Panc1 (cell line): ENCODE results near the gene CROCC2. TPM values are rescaled to one million over a fixed set of nuclear protein-coding genes. Genes with fewer than 3 reads are reported as not detected.

Source experiments
- ATAC-seq: fragments of 200-7000 bp; cut with Tn5 transposase; 2 replicates; pipeline ENCODE4 v1.9.1; 2020; ENCODE audit warnings: mild to moderate bottlenecking, moderate library complexity
- BruUV-seq: library from RNA; stranded (reverse); fragments of 400-500 nt; replicated peaks from 2 replicates; lab custom pipeline; 2021; lab: Mats Ljungman, UMichigan
- CTCF ChIA-PET: fragments of 300-600 bp; sonication (Branson Sonifier 250); formaldehyde crosslinking; loops from one replicate; lab custom pipeline; 2022; ENCODE audit warnings: antibody characterized with exemption; lab: Charles Lee
- POLR2A ChIA-PET: fragments of 300-600 bp; sonication (Branson Sonifier 250); formaldehyde crosslinking; loops from one replicate; lab custom pipeline; 2022; ENCODE audit warnings: antibody characterized with exemption; lab: Charles Lee
- DNase-seq: peaks from one replicate; pipeline ENCODE4 v3.0.0-alpha.2; 2010; ENCODE audit warnings: low read depth, low spot score
- H3K27ac ChIP-seq: 2 replicates; pipeline ENCODE4 v1.5.1; 2011; ENCODE audit warnings: mild to moderate bottlenecking, low read length, inconsistent platforms
- H3K27me3 ChIP-seq: fragments of 200-500 bp; sonication (Bioruptor generic); 2 replicates; pipeline ENCODE4 v1.6.0; 2014; ENCODE audit warnings: low read length, inconsistent platforms; ENCODE audit not compliant: control insufficient read depth, insufficient read depth
- H3K36me3 ChIP-seq: fragments of 200-500 bp; sonication (Bioruptor generic); 2 replicates; pipeline ENCODE4 v1.5.1; 2014; ENCODE audit warnings: inconsistent platforms, mild to moderate bottlenecking, low read length, moderate library complexity; ENCODE audit not compliant: control insufficient read depth, insufficient read depth
- H3K4me1 ChIP-seq: 2 replicates; pipeline ENCODE4 v1.5.1; 2011; ENCODE audit warnings: inconsistent platforms, mild to moderate bottlenecking, low read length, moderate library complexity; ENCODE audit not compliant: control insufficient read depth, insufficient read depth
- H3K4me3 ChIP-seq, 2 experiments: 2 replicates each; pipeline ENCODE4 v1.5.1; 2011 to 2012; ENCODE audit warnings: low read depth in 2 of 2, low read length in 2 of 2, mild to moderate bottlenecking in 2 of 2, inconsistent platforms in 1 of 2, moderate library complexity in 1 of 2
- H3K9me3 ChIP-seq: fragments of 200-500 bp; sonication (Bioruptor generic); 2 replicates; pipeline ENCODE4 v1.5.1; 2014; ENCODE audit warnings: low read depth, mild to moderate bottlenecking, inconsistent platforms, low read length, moderate library complexity; ENCODE audit not compliant: control insufficient read depth, insufficient read depth
- CTCF ChIP-seq: fragments of 450-650 bp; IDR thresholded peaks from 2 replicates; pipeline ENCODE4 v1.5.1; 2017; ENCODE audit warnings: mild to moderate bottlenecking
- POLR2AphosphoS5 ChIP-seq: IDR thresholded peaks from 2 replicates; pipeline ENCODE4 v1.6.1; 2012; ENCODE audit warnings: mild to moderate bottlenecking, low read depth, low read length, moderate library complexity
- REST ChIP-seq, 2 experiments: IDR thresholded peaks; 2 replicates each; pipeline ENCODE4 v1.6.1; 2011 to 2012; ENCODE audit warnings: low read depth in 2 of 2, control low read depth in 1 of 2, low read length in 1 of 2, mild to moderate bottlenecking in 1 of 2, moderate library complexity in 1 of 2; ENCODE audit not compliant: insufficient read depth in 1 of 2
- SIN3A ChIP-seq: IDR thresholded peaks from 2 replicates; pipeline ENCODE4 v1.6.1; 2012; ENCODE audit warnings: low read depth, mild to moderate bottlenecking, low read length, moderate library complexity, borderline replicate concordance; ENCODE audit not compliant: insufficient read depth
- TCF7L2 ChIP-seq: IDR thresholded peaks from 2 replicates; pipeline ENCODE4 v1.6.1; 2011; ENCODE audit warnings: mild to moderate bottlenecking, low read depth, low read length, inconsistent platforms
- in situ Hi-C: cut with HindIII; loops from 2 replicates; pipeline ENCODE4 v1.10.0; 2016; ENCODE audit warnings: low sequenced_read_pairs, low pct_unique_long_range_greater_than_20kb
- intact Hi-C: fragments of 100-400 bp; cut with micrococcal nuclease; formaldehyde crosslinking; loops from one replicate; pipeline ENCODE4 v1.10.0; 2022; ENCODE audit not compliant: unreplicated experiment
- total RNA-seq: library from RNA; stranded (reverse); gene quantifications from one replicate; pipeline ENCODE4 v1.2.1, GENCODE V29; 2021; ENCODE audit not compliant: unreplicated experiment

Gene CROCC2
- total RNA-seq, 1 experiment from 2014 or later: 0.23 TPM

DNA sequence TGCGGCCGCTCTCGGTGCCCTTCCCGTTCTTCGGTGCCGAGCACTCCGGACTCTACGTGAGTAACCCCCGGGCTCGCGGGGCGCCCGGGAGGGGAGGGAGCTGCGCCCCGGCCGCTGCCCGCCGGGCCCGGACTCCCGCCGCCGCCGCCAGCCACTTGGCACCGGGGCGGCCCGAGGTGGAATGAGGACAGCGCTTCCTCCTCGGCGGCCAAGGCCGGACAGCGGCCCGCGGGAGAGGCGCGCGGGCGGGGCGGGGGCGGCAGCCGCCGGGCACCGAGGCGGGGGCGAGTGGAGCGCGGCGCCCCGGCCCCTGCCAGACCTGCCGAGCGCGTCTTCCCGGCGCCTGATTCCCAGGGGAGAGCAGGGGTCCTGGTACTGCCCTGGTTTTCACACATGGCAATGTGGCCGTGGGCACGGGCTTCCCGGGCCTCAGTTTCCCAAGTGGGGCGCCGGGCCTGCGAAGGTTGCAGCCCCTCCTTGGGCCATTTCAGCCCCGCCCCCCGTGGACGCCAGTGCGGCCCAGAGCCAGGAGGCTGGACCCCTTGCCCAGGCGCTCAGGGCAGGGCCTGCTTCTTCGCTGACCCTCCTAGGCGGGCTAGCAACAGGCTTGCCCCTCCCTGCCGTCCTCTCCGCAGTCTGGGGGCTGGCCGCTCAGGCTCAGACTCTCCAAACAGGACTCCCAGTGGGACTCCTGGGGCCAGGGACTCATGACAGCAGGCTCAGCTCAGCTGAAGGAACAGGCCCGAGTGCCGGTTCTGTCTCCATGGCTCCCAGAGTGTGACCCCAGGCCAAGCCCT, 93.1 kb downstream of the CROCC2 start:
- Histone ChIP-seq H3K4me3 (peak overlapping the region; percentile 48 to 50), H3K9me3 (peaks cover 7% of the 10 kb centered on the region; the same call in 1 of the 2 replicates), H3K27me3 (no peaks in the 10 kb centered on the region), H3K4me1 (peaks cover 11% of the 10 kb centered on the region), H3K36me3 (no peaks in the 10 kb centered on the region; the same call in 1 of the 2 replicates), H3K27ac (no peak overlapping the region)
- ATAC-seq (peak; percentile 22), DNase-seq (no peak)
- CTCF ChIA-PET: no interaction called here
- TF ChIP-seq REST (IDR thresholded peaks at IDR 0.05; ENCODE audit: insufficient read depth in 1 of 2, low read depth in 2 of 2, low read length in 1 of 2): no peak
- TF ChIP-seq TCF7L2: no peak
- TF ChIP-seq CTCF: no peak
- TF ChIP-seq POLR2AphosphoS5: no peak
- no peak for TF ChIP-seq SIN3A
- intact Hi-C loops: no loop called here
- in situ Hi-C loops: no loop called here
- POLR2A ChIA-PET: no interaction called here
- BruUV-seq: no TSS peak

DNA sequence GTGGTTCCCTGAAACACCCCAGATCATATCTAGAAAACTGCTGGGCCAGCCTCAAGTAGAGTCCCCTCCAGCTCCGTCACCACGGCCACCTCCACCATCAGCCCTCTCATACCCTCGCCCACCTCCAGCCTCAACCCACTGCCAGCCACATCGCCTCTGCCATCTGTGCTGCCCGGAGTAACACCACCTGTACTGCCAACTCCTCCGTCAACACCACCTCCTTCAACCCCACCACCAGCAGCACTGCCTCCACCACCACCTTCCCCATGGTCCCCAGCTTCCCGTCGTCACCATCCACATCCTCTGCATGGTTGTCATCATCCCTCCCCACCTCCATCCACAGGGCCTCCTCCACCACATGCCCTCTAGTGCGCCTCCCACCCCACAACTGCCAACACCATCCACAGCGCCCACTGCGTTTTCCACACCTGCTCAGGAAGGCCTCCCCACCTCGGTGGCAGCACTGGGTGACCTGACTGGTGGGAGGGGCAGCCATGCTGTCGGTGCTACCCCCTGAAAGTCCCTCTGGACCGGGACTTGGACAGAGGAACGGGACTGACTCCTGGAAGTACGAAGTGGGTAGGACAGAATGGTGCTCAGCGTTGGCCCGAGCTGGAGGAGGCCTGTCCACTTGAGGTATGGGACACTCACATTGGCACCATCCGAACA, 93.9 kb downstream of the CROCC2 start:
- Histone ChIP-seq H3K36me3 (no peaks in the 10 kb centered on the region; the same call in 1 of the 2 replicates), H3K27ac (no peak overlapping the region), H3K4me3 (peak overlapping the region in 1 of 2 experiments; percentile 48; a peak in 2 of 4 replicates), H3K27me3 (no peaks in the 10 kb centered on the region), H3K4me1 (peaks cover 11% of the 10 kb centered on the region), H3K9me3 (peaks cover 10% of the 10 kb centered on the region; the same call in 1 of the 2 replicates)
- ChIA-PET CTCF (no interaction called here), POLR2A (no interaction called here)
- no peak for DNase-seq
- intact Hi-C loops (no loop called here), in situ Hi-C loops (no loop called here)
- ATAC-seq: no peak
- no peak for TF ChIP-seq TCF7L2
- no peak for TF ChIP-seq REST (IDR thresholded peaks at IDR 0.05; ENCODE audit: insufficient read depth in 1 of 2, low read depth in 2 of 2, low read length in 1 of 2)
- no peak for TF ChIP-seq SIN3A
- TF ChIP-seq CTCF: no peak
- no peak for TF ChIP-seq POLR2AphosphoS5
- no TSS peak for BruUV-seq
